22Rv1 (cell line): Measurements from ENCODE around the gene SORL1.

Experiments
- CTCF ChIP-seq: fragments of 450-650 bp; IDR thresholded peaks from 2 replicates; pipeline ENCODE4 v1.5.1; 2017; ENCODE audit warnings: mild to moderate bottlenecking
- ZFX ChIP-seq: fragments of 450-650 bp; IDR thresholded peaks from 2 replicates; pipeline ENCODE4 v1.6.1; 2017; ENCODE audit warnings: antibody characterized with exemption, borderline replicate concordance

GRCh38 chr11:121648306-121648705, 196.2 kb downstream of the SORL1 start:
- TF ChIP-seq CTCF (no peak), ZFX (no peak)
